Neural cell (in vitro differentiated cells): ENCODE data around the gene TEN1. TPM values are rescaled to one million over a fixed set of nuclear protein-coding genes. Genes with fewer than 3 reads are reported as not detected.

Experiments
- H2AFZ ChIP-seq: fragments of 200-600, 300-800 bp; sonication (generic), shearing (Covaris generic); 2 replicates; pipeline ENCODE4 v1.6.0; 2014; ENCODE audit warnings: low read depth, mild to moderate bottlenecking, antibody characterized with exemption, low read length, moderate library complexity
- H3F3A ChIP-seq: fragments of 200-600 bp; shearing (Covaris generic); 2 replicates; pipeline ENCODE4 v1.6.1; 2016; ENCODE audit warnings: mild to moderate bottlenecking, moderate library complexity, mixed read lengths, antibody characterized with exemption, low read length; ENCODE audit not compliant: insufficient read depth, poor library complexity, severe bottlenecking
- H3K27ac ChIP-seq: fragments of 200-600, 300-800 bp; sonication (generic), shearing (Covaris generic); 2 replicates; pipeline ENCODE4 v1.5.1; 2014; ENCODE audit warnings: mild to moderate bottlenecking, low read length, moderate library complexity
- H3K27me3 ChIP-seq: fragments of 300-800, 200-600 bp; sonication (generic), shearing (Covaris generic); 2 replicates; pipeline ENCODE4 v1.6.0; 2014; ENCODE audit warnings: mild to moderate bottlenecking, low read depth, low read length, moderate library complexity; ENCODE audit not compliant: insufficient read depth
- H3K36me3 ChIP-seq: fragments of 300-800, 200-600 bp; sonication (generic), shearing (Covaris generic); 2 replicates; pipeline ENCODE4 v1.5.1; 2014; ENCODE audit warnings: mild to moderate bottlenecking, antibody characterized with exemption, low read length, moderate library complexity; ENCODE audit not compliant: insufficient read depth
- H3K4me2 ChIP-seq: fragments of 300-800, 200-600 bp; sonication (generic), shearing (Covaris generic); 2 replicates; pipeline ENCODE4 v1.6.0; 2014; ENCODE audit warnings: mild to moderate bottlenecking, low read length
- H3K4me3 ChIP-seq: fragments of 300-800, 200-600 bp; sonication (generic), shearing (Covaris generic); 2 replicates; pipeline ENCODE4 v1.5.1; 2014; ENCODE audit warnings: mild to moderate bottlenecking, low read length, moderate library complexity
- H3K79me2 ChIP-seq: fragments of 200-600 bp; shearing (Covaris generic); replicated peaks from 2 replicates; pipeline ENCODE4 v1.6.0; 2014; ENCODE audit warnings: mild to moderate bottlenecking, low read length, moderate library complexity; ENCODE audit not compliant: insufficient read depth
- H3K9ac ChIP-seq: fragments of 300-800, 200-600 bp; sonication (generic), shearing (Covaris generic); 2 replicates; pipeline ENCODE4 v1.6.1; 2016; ENCODE audit warnings: mild to moderate bottlenecking, low read length, mixed read lengths
- H3K9me2 ChIP-seq: fragments of 200-600 bp; shearing (Covaris generic); 2 replicates; pipeline ENCODE4 v1.6.1; 2016; ENCODE audit warnings: mild to moderate bottlenecking, low read length, mixed read lengths; ENCODE audit not compliant: insufficient read depth
- H3K9me3 ChIP-seq: fragments of 200-600, 300-800 bp; sonication (generic), shearing (Covaris generic); 2 replicates; pipeline ENCODE4 v1.6.1; 2016; ENCODE audit warnings: mild to moderate bottlenecking, mixed run types, low read length, moderate library complexity, mixed read lengths
- H4K20me1 ChIP-seq: fragments of 200-600 bp; shearing (Covaris generic); 2 replicates; pipeline ENCODE4 v1.6.1; 2016; ENCODE audit warnings: mild to moderate bottlenecking, mixed run types; ENCODE audit not compliant: insufficient read depth
- CTCF ChIP-seq: fragments of 450-650 bp; IDR thresholded peaks from 2 replicates; pipeline ENCODE4 v1.5.1; 2014; ENCODE audit warnings: antibody characterized with exemption, mild to moderate bottlenecking, moderate library complexity; ENCODE audit not compliant: poor library complexity, severe bottlenecking
- EP300 ChIP-seq: fragments of 450-650 bp; conservative IDR thresholded peaks from 2 replicates; pipeline ENCODE4 v1.6.1; 2014; ENCODE audit warnings: antibody characterized with exemption, mild to moderate bottlenecking, moderate library complexity; ENCODE audit not compliant: poor library complexity, severe bottlenecking
- EZH2 ChIP-seq: fragments of 200-600, 300-800 bp; shearing (Covaris generic), sonication (generic); IDR thresholded peaks from 2 replicates; pipeline ENCODE4 v1.6.1; 2014; ENCODE audit warnings: antibody characterized with exemption, low read length, borderline replicate concordance, mild to moderate bottlenecking; ENCODE audit not compliant: insufficient read depth, poor library complexity, severe bottlenecking
- MXI1 ChIP-seq: fragments of 450-650 bp; conservative IDR thresholded peaks from 2 replicates; pipeline ENCODE4 v1.6.1; 2014; ENCODE audit warnings: antibody characterized with exemption, mild to moderate bottlenecking; ENCODE audit not compliant: poor library complexity, severe bottlenecking
- POLR2AphosphoS5 ChIP-seq: IDR thresholded peaks from 2 replicates; pipeline ENCODE4 v1.6.1; 2012
- RAD21 ChIP-seq: fragments of 450-650 bp; conservative IDR thresholded peaks from 2 replicates; pipeline ENCODE4 v1.6.1; 2014; ENCODE audit warnings: antibody characterized with exemption, mild to moderate bottlenecking, moderate library complexity
- REST ChIP-seq: IDR thresholded peaks from 2 replicates; pipeline ENCODE4 v1.6.1; 2012; ENCODE audit warnings: borderline replicate concordance
- SMC3 ChIP-seq: fragments of 450-650 bp; conservative IDR thresholded peaks from 2 replicates; pipeline ENCODE4 v1.6.1; 2014; ENCODE audit warnings: antibody characterized with exemption, mild to moderate bottlenecking, moderate library complexity; ENCODE audit not compliant: poor library complexity
- TAF1 ChIP-seq: IDR thresholded peaks from 2 replicates; pipeline ENCODE4 v1.6.1; 2012; ENCODE audit warnings: low read depth
- polyA plus RNA-seq: library from polyadenylated mRNA; depleted of rRNA; stranded (reverse); fragments of >200 nt; gene quantifications from 2 replicates; pipeline ENCODE4 v1.2.3, GENCODE V29; 2014

TEN1 gene
- polyA plus RNA-seq, 1 donor from 2014 or later: 33.1 TPM

DNA sequence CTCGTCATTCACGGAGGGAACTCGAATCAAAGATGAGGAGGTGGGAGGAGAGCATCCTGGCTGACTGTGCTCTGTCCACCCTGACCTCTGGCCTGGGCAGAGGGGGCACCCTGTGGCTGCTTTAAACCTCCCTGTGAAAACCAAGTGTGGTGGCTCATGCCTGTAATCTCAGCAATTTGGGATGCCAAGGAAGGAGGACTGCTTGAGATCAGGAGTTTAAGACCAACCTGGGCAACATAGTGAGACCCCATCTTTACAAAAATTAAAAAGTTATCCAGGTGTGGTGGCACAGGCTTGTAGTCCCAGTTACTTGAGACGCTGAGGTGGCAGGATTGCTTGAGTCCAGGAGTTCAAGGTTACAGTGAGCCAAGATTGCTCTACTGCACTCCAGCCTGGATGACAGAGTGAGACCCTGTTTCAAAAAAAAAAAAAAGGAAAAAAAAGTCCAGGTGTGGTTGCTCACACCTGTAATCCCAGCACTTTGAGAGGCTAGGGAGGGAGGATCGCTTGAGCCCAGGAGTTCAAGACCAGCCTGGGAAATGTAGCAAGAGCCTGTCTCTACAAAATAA lies 15.8 kb downstream of the TEN1 start:
- Histone ChIP-seq H4K20me1 (no peaks in the 10 kb centered on the region), H3K27me3 (no peaks in the 10 kb centered on the region), H3K36me3 (no peaks in the 10 kb centered on the region), H3K4me3 (no peak overlapping the region), H3K79me2 (no peaks in the 10 kb centered on the region), H2AFZ (no peak overlapping the region), H3K9me2 (no peaks in the 10 kb centered on the region), H3K9me3 (no peaks in the 10 kb centered on the region), H3K9ac (no peak overlapping the region), H3K27ac (no peak overlapping the region), H3K4me2 (no peak overlapping the region), H3F3A (no peaks in the 10 kb centered on the region)
- TF ChIP-seq EZH2 (no peak), TAF1 (no peak), SMC3 (no peak), CTCF (no peak), EP300 (no peak), POLR2AphosphoS5 (no peak), RAD21 (no peak), MXI1 (no peak), REST (no peak)

- H3K9me3 ChIP-seq: no peaks in the 10 kb centered on the region
- no peak overlapping the region for H3K9ac ChIP-seq
- no peak overlapping the region for H3K4me2 ChIP-seq
- no peaks in the 10 kb centered on the region for H3K9me2 ChIP-seq
- H3K4me3 ChIP-seq: no peak overlapping the region
- no peaks in the 10 kb centered on the region for H3K79me2 ChIP-seq
- no peaks in the 10 kb centered on the region for H3K36me3 ChIP-seq
- H3K27me3 ChIP-seq: no peaks in the 10 kb centered on the region
- no peaks in the 10 kb centered on the region for H4K20me1 ChIP-seq
- H3K27ac ChIP-seq: no peak overlapping the region
- no peak for TF ChIP-seq SMC3
- no peak for TF ChIP-seq POLR2AphosphoS5
- no peak for TF ChIP-seq MXI1
- TF ChIP-seq EZH2: no peak
- no peak for TF ChIP-seq EP300
- H2AFZ ChIP-seq: no peak overlapping the region
- no peaks in the 10 kb centered on the region for H3F3A ChIP-seq
Measured at GRCh38 chr17:75995385-75995925, 16.4 kb downstream of the TEN1 start.
